IPS DF 6.9 (cell line): ENCODE data around the gene ANKS3.

ENCODE experiments used
- DNase-seq: peaks from one replicate; pipeline ENCODE4 v3.0.0-alpha.2; 2013; ENCODE audit warnings: low read depth, low spot score
- H3K27ac ChIP-seq: one replicate; pipeline ENCODE4 v1.5.1; 2013; ENCODE audit warnings: low read length, control low read depth
- H3K27me3 ChIP-seq: 2 replicates; pipeline ENCODE4 v1.6.1; 2013; ENCODE audit warnings: mild to moderate bottlenecking, low read length; ENCODE audit not compliant: control insufficient read depth, insufficient read depth
- H3K36me3 ChIP-seq: 2 replicates; pipeline ENCODE4 v1.6.1; 2013; ENCODE audit warnings: low read length; ENCODE audit not compliant: control insufficient read depth, insufficient read depth
- H3K4me1 ChIP-seq: 2 replicates; pipeline ENCODE4 v1.6.1; 2013; ENCODE audit warnings: low read length; ENCODE audit not compliant: control insufficient read depth, insufficient read depth
- H3K4me3 ChIP-seq: 2 replicates; pipeline ENCODE4 v1.5.1; 2013; ENCODE audit warnings: mild to moderate bottlenecking, low read length
- H3K9me3 ChIP-seq: 2 replicates; pipeline ENCODE4 v1.6.1; 2013; ENCODE audit warnings: low read length, inconsistent platforms; ENCODE audit not compliant: control insufficient read depth, insufficient read depth
- WGBS: extraction: QIAGEN DNeasy Blood & Tissue Kit; methylation state at CpG from one replicate; pipeline ENCODE4 v1.1.7; 2013; ENCODE audit warnings: mixed read lengths, missing lambda C conversion rate; ENCODE audit not compliant: insufficient read length, insufficient coverage; 5-methylcytosine and 5-hydroxymethylcytosine counted together

ANKS3 gene

GRCh38 chr16:4726616-4727015 lies 7.5 kb downstream of the ANKS3 start:
- no peak for DNase-seq
- Histone ChIP-seq H3K9me3 (no peaks in the 10 kb centered on the region), H3K36me3 (peaks cover 22% of the 10 kb centered on the region), H3K27ac (no peak overlapping the region), H3K4me1 (no peaks in the 10 kb centered on the region), H3K27me3 (no peaks in the 10 kb centered on the region), H3K4me3 (no peak overlapping the region)
- no CpG with 5 or more reads among the region's 18 CpGs for WGBS

- no peak for DNase-seq
- H3K4me1 ChIP-seq, result no peaks in the 10 kb centered on the region
- no peak overlapping the region for H3K4me3 ChIP-seq
- peaks cover 22% of the 10 kb centered on the region for H3K36me3 ChIP-seq
- H3K27ac ChIP-seq, result no peak overlapping the region
- WGBS, result no CpG with 5 or more reads among the region's 11 CpGs
- H3K9me3 ChIP-seq, result no peaks in the 10 kb centered on the region
- H3K27me3 ChIP-seq, result no peaks in the 10 kb centered on the region
Observed at GRCh38 chr16:4724661-4725270, 9.3 kb downstream of the ANKS3 start.

- Histone ChIP-seq H3K36me3 (peaks cover 17% of the 10 kb centered on the region), H3K9me3 (no peaks in the 10 kb centered on the region), H3K27ac (no peak overlapping the region), H3K4me3 (no peak overlapping the region), H3K27me3 (no peaks in the 10 kb centered on the region), H3K4me1 (no peaks in the 10 kb centered on the region)
- no peak for DNase-seq
- no CpG with 5 or more reads among the region's 14 CpGs for WGBS
Observed at GRCh38 chr16:4723071-4723767, 10.9 kb downstream of the ANKS3 start.

DNA sequence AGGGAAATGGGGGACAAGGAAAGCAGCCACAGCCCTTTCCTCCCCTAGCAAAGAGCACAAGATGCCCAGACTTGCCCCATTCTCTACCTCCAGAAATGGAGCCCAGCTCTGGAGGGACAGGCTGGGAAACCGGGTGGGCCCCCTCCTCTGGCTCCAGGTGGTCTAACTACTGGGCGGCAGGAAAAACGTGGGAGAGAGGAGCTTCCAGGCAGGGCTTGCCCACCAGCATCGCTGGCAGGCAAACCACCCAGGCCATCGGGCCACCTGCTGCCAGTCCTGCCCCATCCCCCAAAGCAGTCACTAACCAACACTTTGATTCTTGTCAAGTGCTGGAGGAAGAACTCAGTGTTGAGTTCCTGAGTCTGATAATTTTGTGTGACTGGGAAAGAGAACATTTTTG lies 15.6 kb downstream of the ANKS3 start:
- no CpG with 5 or more reads among the region's 5 CpGs for WGBS
- Histone ChIP-seq H3K4me3 (no peak overlapping the region), H3K27me3 (no peaks in the 10 kb centered on the region), H3K9me3 (no peaks in the 10 kb centered on the region), H3K4me1 (no peaks in the 10 kb centered on the region), H3K36me3 (no peaks in the 10 kb centered on the region; the same call in 1 of the 2 replicates), H3K27ac (no peak overlapping the region)
- no peak for DNase-seq

DNA sequence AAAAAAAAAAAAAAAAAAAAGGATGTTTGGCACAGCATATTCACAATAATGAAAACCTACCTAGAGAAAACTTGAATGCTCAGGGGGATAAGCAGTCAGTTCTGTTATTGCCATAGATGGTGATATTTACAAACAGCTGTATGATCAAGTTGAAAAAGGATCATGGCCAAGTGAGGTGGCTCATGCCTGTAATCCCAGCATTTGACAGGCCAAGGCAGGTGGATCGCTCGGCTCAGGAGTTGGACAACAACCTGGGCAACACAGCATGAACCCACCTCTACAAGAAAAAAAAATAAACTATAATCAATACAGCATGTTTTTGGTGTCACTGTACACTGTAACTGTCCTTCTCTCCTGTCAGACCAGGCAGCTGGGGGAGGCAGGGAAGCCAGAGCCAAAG lies 19.1 kb downstream of the ANKS3 start:
- H3K36me3 ChIP-seq, result peaks cover 3% of the 10 kb centered on the region

DNA sequence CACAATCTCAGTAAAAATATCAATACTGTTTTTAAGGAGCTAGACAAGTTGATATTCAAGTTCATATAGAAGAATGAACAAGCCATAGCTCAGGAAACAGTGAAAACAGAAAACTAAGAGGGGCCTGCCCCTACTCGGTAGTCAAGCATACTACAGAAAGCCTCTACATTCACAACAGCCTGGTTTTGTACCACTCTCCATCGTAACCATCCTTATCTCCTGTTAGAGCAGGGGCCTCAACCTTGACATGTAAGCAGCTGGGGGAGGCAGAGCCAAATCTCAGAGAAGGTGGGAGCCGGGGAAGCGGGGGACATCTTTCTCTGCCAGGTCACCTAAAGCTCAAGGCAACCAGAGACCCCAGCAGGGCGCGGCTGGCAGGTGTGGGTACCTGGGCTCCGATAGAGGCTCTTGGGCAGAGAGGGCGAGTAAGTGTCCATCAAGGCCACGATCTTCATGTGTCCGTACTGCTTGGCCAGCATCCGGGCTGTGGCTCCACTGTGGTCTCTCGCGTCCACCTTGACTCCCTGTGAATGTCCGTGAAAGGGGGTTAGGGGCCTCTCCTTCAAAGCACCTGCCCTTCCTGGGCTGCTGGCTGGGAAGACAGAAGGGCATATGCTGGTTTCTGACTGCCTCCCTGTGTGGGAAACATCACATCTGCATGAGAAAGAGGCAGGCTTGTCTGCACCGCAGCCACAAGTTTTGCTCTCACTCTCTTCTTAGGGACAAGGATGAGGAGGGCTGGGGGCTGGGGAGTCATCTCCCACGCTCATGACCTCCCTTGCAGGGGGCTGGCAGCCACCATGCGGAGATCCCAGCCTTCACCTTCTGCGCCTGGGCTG lies 20.2 kb downstream of the ANKS3 start:
- Histone ChIP-seq H3K9me3 (no peaks in the 10 kb centered on the region), H3K27ac (no peak overlapping the region), H3K27me3 (no peaks in the 10 kb centered on the region), H3K4me1 (no peaks in the 10 kb centered on the region), H3K4me3 (no peak overlapping the region), H3K36me3 (peaks cover 5% of the 10 kb centered on the region)
- DNase-seq, result no peak
- no CpG with 5 or more reads among the region's 18 CpGs for WGBS

More for the DNA sequence above, 19.1 kb downstream of the ANKS3 start:
- no CpG with 5 or more reads among the region's 2 CpGs for WGBS
- Histone ChIP-seq H3K4me3 (no peak overlapping the region), H3K9me3 (no peaks in the 10 kb centered on the region), H3K27me3 (no peaks in the 10 kb centered on the region), H3K27ac (no peak overlapping the region), H3K4me1 (no peaks in the 10 kb centered on the region)
- no peak for DNase-seq

DNA sequence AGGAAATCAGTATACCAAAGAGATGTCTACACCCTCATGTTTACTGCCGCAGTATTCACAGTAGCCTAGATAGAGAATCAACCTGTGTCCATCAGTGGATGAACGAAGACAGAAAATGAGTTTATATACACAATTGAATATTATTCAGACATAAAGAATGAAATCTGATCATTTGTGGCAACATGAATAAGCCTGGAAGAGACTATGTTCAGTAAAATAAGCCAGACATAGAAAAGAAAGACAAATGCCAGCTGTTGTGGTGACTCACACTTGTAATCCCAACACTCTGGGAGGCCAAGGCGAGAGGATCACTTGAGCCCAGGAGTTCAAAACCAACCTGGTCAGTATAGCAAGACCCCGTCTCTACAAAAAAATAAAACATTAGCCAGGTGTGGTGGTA lies 24.6 kb downstream of the ANKS3 start:
- DNase-seq, result no peak
- Histone ChIP-seq H3K27me3 (no peaks in the 10 kb centered on the region), H3K9me3 (no peaks in the 10 kb centered on the region), H3K4me1 (no peaks in the 10 kb centered on the region), H3K4me3 (no peak overlapping the region), H3K27ac (no peak overlapping the region), H3K36me3 (peaks cover 7% of the 10 kb centered on the region)
- no CpG with 5 or more reads among the region's 4 CpGs for WGBS

DNA sequence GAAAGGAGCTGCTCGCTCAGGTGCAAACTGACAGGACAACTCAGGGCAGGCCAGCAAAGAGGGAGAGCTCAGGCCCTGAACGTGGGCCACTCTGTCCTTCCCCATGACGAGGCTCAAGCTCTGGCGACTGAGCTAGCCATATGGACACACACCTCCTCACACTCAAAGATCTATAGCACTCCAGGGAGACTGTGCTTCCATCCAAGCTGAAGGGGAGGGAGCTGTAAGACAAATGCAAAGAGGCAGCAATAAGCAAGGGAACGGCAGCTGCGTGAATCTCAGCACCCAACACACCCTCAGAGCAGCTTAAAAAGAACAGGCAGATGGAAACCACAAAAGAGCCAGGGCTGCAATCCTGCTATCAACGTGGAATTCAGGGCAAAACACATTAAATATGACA lies 27.2 kb downstream of the ANKS3 start:
- H3K4me1 ChIP-seq, result no peaks in the 10 kb centered on the region
- no peak for DNase-seq
- H3K4me3 ChIP-seq, result no peak overlapping the region
- no peaks in the 10 kb centered on the region for H3K27me3 ChIP-seq
- no peak overlapping the region for H3K27ac ChIP-seq
- H3K9me3 ChIP-seq, result no peaks in the 10 kb centered on the region
- peaks cover 13% of the 10 kb centered on the region for H3K36me3 ChIP-seq
- WGBS, result no CpG with 5 or more reads among the region's 7 CpGs

- WGBS, result no CpG with 5 or more reads among the region's 14 CpGs
- no peaks in the 10 kb centered on the region for H3K4me1 ChIP-seq
- H3K36me3 ChIP-seq, result peaks cover 22% of the 10 kb centered on the region
- H3K9me3 ChIP-seq, result no peaks in the 10 kb centered on the region
- no peak overlapping the region for H3K27ac ChIP-seq
- H3K27me3 ChIP-seq, result no peaks in the 10 kb centered on the region
- DNase-seq, result no peak
- no peak overlapping the region for H3K4me3 ChIP-seq
Observed at GRCh38 chr16:4704913-4705312, 29.2 kb downstream of the ANKS3 start.

GRCh38 chr16:4704491-4704890 lies 29.6 kb downstream of the ANKS3 start:
- Histone ChIP-seq H3K4me3 (no peak overlapping the region), H3K4me1 (no peaks in the 10 kb centered on the region), H3K27ac (no peak overlapping the region), H3K27me3 (no peaks in the 10 kb centered on the region), H3K36me3 (peaks cover 19% of the 10 kb centered on the region), H3K9me3 (no peaks in the 10 kb centered on the region)
- WGBS, result no CpG with 5 or more reads among the region's 8 CpGs
- DNase-seq, result no peak
